HepG2 (cell line): ENCODE results near the gene HSD17B8. TPM values are rescaled to one million over a fixed set of nuclear protein-coding genes. Genes with fewer than 3 reads are reported as not detected.

Experiments used
- AGO1 ChIP-seq: fragments of 200-400 bp; formaldehyde crosslinking; IDR thresholded peaks from 2 replicates; pipeline ENCODE4 v1.6.1; 2017; ENCODE audit warnings: mild to moderate bottlenecking, low read depth, low read length, moderate library complexity; ENCODE audit not compliant: poor library complexity, severe bottlenecking
- HOXA5 ChIP-seq: sonication (generic); formaldehyde crosslinking; IDR thresholded peaks from 2 replicates; pipeline ENCODE4 v1.4.0; 2020; ENCODE audit warnings: missing genetic modification reagents
- MAZ ChIP-seq, 2 experiments: sonication (generic) in 1 of 2; formaldehyde crosslinking in 1 of 2; IDR thresholded peaks; 2 replicates each; pipeline versions ENCODE4 v1.5.0 to v1.6.1; 2012 to 2020; ENCODE audit warnings: low read depth in 2 of 2, mild to moderate bottlenecking in 2 of 2, borderline replicate concordance in 1 of 2, improper control_type of control experiment in 1 of 2, low read length in 1 of 2, missing genetic modification reagents in 1 of 2, moderate library complexity in 1 of 2
- MEIS2 ChIP-seq: sonication (generic); formaldehyde crosslinking; IDR thresholded peaks from 2 replicates; pipeline ENCODE4 v1.9.0; 2021; ENCODE audit warnings: mild to moderate bottlenecking, missing genetic modification reagents
- PHF21A ChIP-seq: sonication (generic); formaldehyde crosslinking; IDR thresholded peaks from 2 replicates; pipeline ENCODE4 v1.5.0; 2020; ENCODE audit warnings: mild to moderate bottlenecking, missing genetic modification reagents
- POLR2AphosphoS5 ChIP-seq: IDR thresholded peaks from 2 replicates; pipeline ENCODE4 v1.6.1; 2012; ENCODE audit warnings: low read depth, low read length
- PRMT3 ChIP-seq: sonication (generic); formaldehyde crosslinking; IDR thresholded peaks from 2 replicates; pipeline ENCODE4 v1.8.1; 2022; ENCODE audit warnings: low read depth, mild to moderate bottlenecking, moderate library complexity, missing genetic modification reagents, borderline replicate concordance
- REPIN1 ChIP-seq: sonication (generic); formaldehyde crosslinking; IDR thresholded peaks from 2 replicates; pipeline ENCODE4 v1.8.0; 2022; ENCODE audit warnings: missing genetic modification reagents, low read depth, mild to moderate bottlenecking, borderline replicate concordance
- SRSF1 ChIP-seq: fragments of 200-400 bp; formaldehyde crosslinking; optimal IDR thresholded peaks from 2 replicates; pipeline ENCODE3; 2017; ENCODE audit warnings: mild to moderate bottlenecking, low read depth, low read length, moderate library complexity
- STAT5B ChIP-seq: sonication (generic); formaldehyde crosslinking; IDR thresholded peaks from 2 replicates; pipeline ENCODE4 v1.4.0; 2020; ENCODE audit warnings: missing genetic modification reagents
- THRA ChIP-seq: sonication (generic); formaldehyde crosslinking; IDR thresholded peaks from 2 replicates; pipeline ENCODE4 v1.4.0; 2020; ENCODE audit warnings: missing genetic modification reagents, borderline replicate concordance
- ZNF446 ChIP-seq: sonication (generic); formaldehyde crosslinking; IDR thresholded peaks from 2 replicates; pipeline ENCODE4 v1.5.0; 2020; ENCODE audit warnings: mild to moderate bottlenecking, missing genetic modification reagents
- ZNF570 ChIP-seq: sonication (generic); formaldehyde crosslinking; IDR thresholded peaks from 2 replicates; pipeline ENCODE4 v1.4.0; 2020; ENCODE audit warnings: mild to moderate bottlenecking, missing genetic modification reagents, borderline replicate concordance
- ZNF678 ChIP-seq: sonication (generic); formaldehyde crosslinking; IDR thresholded peaks from 2 replicates; pipeline ENCODE4 v1.4.0; 2020; ENCODE audit warnings: mild to moderate bottlenecking, missing genetic modification reagents
- ZNF687 ChIP-seq: sonication (generic); formaldehyde crosslinking; IDR thresholded peaks from 2 replicates; pipeline ENCODE4 v1.5.1; 2020; ENCODE audit warnings: mild to moderate bottlenecking, missing genetic modification reagents, moderate library complexity
- ZNF724P ChIP-seq: sonication (generic); formaldehyde crosslinking; IDR thresholded peaks from 2 replicates; pipeline ENCODE4 v1.8.0; 2022; ENCODE audit warnings: missing genetic modification reagents, borderline replicate concordance
- polyA plus RNA-seq, 8 experiments: library from polyadenylated mRNA; depleted of rRNA in 3 of 8; stranded (reverse) in 7 of 8; unstranded in 1 of 8; fragments of >200 nt; fragmentation: Illumina TruSeq in 4 of 8; extraction: Trizol in 4 of 8; gene quantifications; 2 replicates each; pipeline versions ENCODE4 v1.2.1 to v1.2.3, GENCODE V29; 2011 to 2016; ENCODE audit warnings: low read depth in 4 of 8, missing spikeins in 1 of 8, mixed read lengths in 1 of 8; ENCODE audit not compliant: insufficient read depth in 1 of 8
- total RNA-seq, 5 experiments: library from RNA; depleted of rRNA; stranded (reverse); fragments of >200 nt; fragmentation: Illumina TruSeq; extraction: Trizol; gene quantifications; 2 replicates each; pipeline ENCODE4 v1.2.3, GENCODE V29; 2016; ENCODE audit warnings: low read depth in 1 of 5
- TF ChIP-seq, protein P1 (sequence below): sonication (generic); formaldehyde crosslinking; IDR thresholded peaks from 2 replicates; pipeline ENCODE4 v1.4.0; 2020; ENCODE audit warnings: missing genetic modification reagents
- TF ChIP-seq, protein P2 (sequence below): sonication (generic); formaldehyde crosslinking; IDR thresholded peaks from 2 replicates; pipeline ENCODE4 v1.5.1; 2020; ENCODE audit warnings: mild to moderate bottlenecking, missing genetic modification reagents, moderate library complexity

Gene HSD17B8
- total and polyA plus RNA-seq, 2 of the 13 experiments (the other 11 are each of a cell fraction or from before 2014, with no cell fraction given), result 12.6 to 20.1 TPM

GRCh38 chr6:33161354-33162331, 42.8 kb upstream of the HSD17B8 start (continued):
- peak; percentile 35; the same call in 1 of the 2 replicates for TF ChIP-seq MAZ (IDR thresholded peaks at IDR 0.05; ENCODE audit: borderline replicate concordance, low read depth, low read length)
- TF ChIP-seq MAZ (CRISPR knock-in tag; IDR thresholded peaks at IDR 0.05; ENCODE audit: low read depth), result 0 out of 2 replicates have a peak, but pooled peaks have one; percentile 24
- TF ChIP-seq, protein P1, sequence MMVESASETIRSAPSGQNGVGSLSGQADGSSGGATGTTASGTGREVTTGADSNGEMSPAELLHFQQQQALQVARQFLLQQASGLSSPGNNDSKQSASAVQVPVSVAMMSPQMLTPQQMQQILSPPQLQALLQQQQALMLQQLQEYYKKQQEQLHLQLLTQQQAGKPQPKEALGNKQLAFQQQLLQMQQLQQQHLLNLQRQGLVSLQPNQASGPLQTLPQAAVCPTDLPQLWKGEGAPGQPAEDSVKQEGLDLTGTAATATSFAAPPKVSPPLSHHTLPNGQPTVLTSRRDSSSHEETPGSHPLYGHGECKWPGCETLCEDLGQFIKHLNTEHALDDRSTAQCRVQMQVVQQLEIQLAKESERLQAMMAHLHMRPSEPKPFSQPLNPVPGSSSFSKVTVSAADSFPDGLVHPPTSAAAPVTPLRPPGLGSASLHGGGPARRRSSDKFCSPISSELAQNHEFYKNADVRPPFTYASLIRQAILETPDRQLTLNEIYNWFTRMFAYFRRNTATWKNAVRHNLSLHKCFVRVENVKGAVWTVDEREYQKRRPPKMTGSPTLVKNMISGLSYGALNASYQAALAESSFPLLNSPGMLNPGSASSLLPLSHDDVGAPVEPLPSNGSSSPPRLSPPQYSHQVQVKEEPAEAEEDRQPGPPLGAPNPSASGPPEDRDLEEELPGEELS (CRISPR knock-in tag), result no peak
- TF ChIP-seq POLR2AphosphoS5, result no peak
- no peak for TF ChIP-seq STAT5B (CRISPR knock-in tag)
- TF ChIP-seq ZNF724P, result 0 out of 2 replicates have a peak, but pooled peaks have one; percentile 58
- peak; percentile 67; the same call in 1 of the 2 replicates for TF ChIP-seq ZNF446 (CRISPR knock-in tag)
- TF ChIP-seq HOXA5 (CRISPR knock-in tag), result no peak
- no peak for TF ChIP-seq PRMT3
- peak; percentile 82 for TF ChIP-seq ZNF687 (CRISPR knock-in tag)
- TF ChIP-seq THRA, result peak; percentile 42; the same call in 1 of the 2 replicates
- TF ChIP-seq PHF21A (CRISPR knock-in tag), result no peak
- no peak for TF ChIP-seq MEIS2
- 0 out of 2 replicates have a peak, but pooled peaks have one; percentile 51 for TF ChIP-seq ZNF678 (CRISPR knock-in tag)
- peak; percentile 49 for TF ChIP-seq SRSF1
- no peak for TF ChIP-seq ZNF570 (CRISPR knock-in tag)
- TF ChIP-seq, protein P2, sequence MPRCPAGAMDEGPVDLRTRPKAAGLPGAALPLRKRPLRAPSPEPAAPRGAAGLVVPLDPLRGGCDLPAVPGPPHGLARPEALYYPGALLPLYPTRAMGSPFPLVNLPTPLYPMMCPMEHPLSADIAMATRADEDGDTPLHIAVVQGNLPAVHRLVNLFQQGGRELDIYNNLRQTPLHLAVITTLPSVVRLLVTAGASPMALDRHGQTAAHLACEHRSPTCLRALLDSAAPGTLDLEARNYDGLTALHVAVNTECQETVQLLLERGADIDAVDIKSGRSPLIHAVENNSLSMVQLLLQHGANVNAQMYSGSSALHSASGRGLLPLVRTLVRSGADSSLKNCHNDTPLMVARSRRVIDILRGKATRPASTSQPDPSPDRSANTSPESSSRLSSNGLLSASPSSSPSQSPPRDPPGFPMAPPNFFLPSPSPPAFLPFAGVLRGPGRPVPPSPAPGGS (CRISPR knock-in tag), result peak; percentile 50; the same call in 1 of the 2 replicates
- peak; percentile 83 for TF ChIP-seq AGO1
- 0 out of 2 replicates have a peak, but pooled peaks have one; percentile 2 for TF ChIP-seq REPIN1 (CRISPR knock-in tag)
